HepG2 (cell line): ENCODE data around the gene CACNA1I.

ENCODE experiments used
- CTCF ChIP-seq: sonication (generic); formaldehyde crosslinking; IDR thresholded peaks from 2 replicates; pipeline ENCODE4 v1.5.0; 2020; ENCODE audit warnings: mild to moderate bottlenecking, missing genetic modification reagents, moderate library complexity
- POLR2G ChIP-seq: fragments of 200-400 bp; formaldehyde crosslinking; IDR thresholded peaks from 2 replicates; pipeline ENCODE4 v1.6.1; 2018; ENCODE audit warnings: mild to moderate bottlenecking, low read depth, low read length, moderate library complexity
- ZFX ChIP-seq: sonication (generic); formaldehyde crosslinking; IDR thresholded peaks from 2 replicates; pipeline ENCODE4 v1.4.0; 2020; ENCODE audit warnings: mild to moderate bottlenecking, low read depth, missing genetic modification reagents, moderate library complexity
- ZNF33A ChIP-seq: sonication (generic); formaldehyde crosslinking; IDR thresholded peaks from 2 replicates; pipeline ENCODE4 v1.5.1; 2020; ENCODE audit warnings: missing genetic modification reagents, mild to moderate bottlenecking, moderate library complexity, borderline replicate concordance

GRCh38 chr22:39600491-39601179 lies 30.1 kb downstream of the CACNA1I start:
- TF ChIP-seq ZFX (CRISPR knock-in tag), result no peak
- TF ChIP-seq POLR2G, result no peak
- no peak for TF ChIP-seq CTCF (CRISPR knock-in tag)
- no peak for TF ChIP-seq ZNF33A (CRISPR knock-in tag)
